A673 (cell line): ENCODE results near the gene PARD6A.

Experiments used
- EZH2 ChIP-seq: fragments of 200-600 bp; sonication (generic); IDR thresholded peaks from 2 replicates; pipeline ENCODE4 v1.6.1; 2017; ENCODE audit warnings: borderline replicate concordance, low read depth, mild to moderate bottlenecking, mixed read lengths, antibody characterized with exemption, low read length; ENCODE audit not compliant: poor library complexity, severe bottlenecking
- TF ChIP-seq, protein P1 (sequence below): fragments of 300-800, 200-600 bp; sonication (generic); conservative IDR thresholded peaks from 2 replicates; pipeline ENCODE4 v1.5.1; 2017; ENCODE audit warnings: low read depth, mild to moderate bottlenecking, antibody characterized with exemption, low read length, moderate library complexity, mixed read lengths

DNA sequence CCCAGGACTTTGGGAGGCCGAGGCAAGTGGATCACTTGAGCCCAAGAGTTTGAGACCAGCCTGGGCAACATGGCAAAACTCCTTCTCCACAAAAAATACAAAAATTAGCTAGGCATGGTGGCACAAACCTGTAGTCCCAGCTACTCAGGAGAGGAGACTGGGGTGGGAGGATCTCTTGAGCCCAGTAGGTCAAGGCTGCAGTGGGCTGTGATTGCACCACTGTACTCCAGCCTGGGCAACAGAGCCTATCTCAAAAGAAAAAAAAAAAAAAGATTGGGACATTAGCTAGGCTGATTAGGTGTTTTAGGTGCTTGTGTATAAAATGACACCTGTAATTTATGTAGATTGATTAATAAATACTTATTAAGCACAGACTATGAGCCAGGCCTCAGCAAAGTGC is 48.3 kb downstream of the PARD6A start:
- TF ChIP-seq, protein P1, sequence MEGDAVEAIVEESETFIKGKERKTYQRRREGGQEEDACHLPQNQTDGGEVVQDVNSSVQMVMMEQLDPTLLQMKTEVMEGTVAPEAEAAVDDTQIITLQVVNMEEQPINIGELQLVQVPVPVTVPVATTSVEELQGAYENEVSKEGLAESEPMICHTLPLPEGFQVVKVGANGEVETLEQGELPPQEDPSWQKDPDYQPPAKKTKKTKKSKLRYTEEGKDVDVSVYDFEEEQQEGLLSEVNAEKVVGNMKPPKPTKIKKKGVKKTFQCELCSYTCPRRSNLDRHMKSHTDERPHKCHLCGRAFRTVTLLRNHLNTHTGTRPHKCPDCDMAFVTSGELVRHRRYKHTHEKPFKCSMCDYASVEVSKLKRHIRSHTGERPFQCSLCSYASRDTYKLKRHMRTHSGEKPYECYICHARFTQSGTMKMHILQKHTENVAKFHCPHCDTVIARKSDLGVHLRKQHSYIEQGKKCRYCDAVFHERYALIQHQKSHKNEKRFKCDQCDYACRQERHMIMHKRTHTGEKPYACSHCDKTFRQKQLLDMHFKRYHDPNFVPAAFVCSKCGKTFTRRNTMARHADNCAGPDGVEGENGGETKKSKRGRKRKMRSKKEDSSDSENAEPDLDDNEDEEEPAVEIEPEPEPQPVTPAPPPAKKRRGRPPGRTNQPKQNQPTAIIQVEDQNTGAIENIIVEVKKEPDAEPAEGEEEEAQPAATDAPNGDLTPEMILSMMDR: no peak
- TF ChIP-seq EZH2: no peak
